HG03439 (cell line): ENCODE measurements around the gene DENND1B.

Experiments used
- ATAC-seq: cut with Tn5 transposase; IDR thresholded peaks from one replicate; pipeline ENCODE4 v1.9.1; 2021; ENCODE audit warnings: mild to moderate bottlenecking, moderate library complexity; ENCODE audit not compliant: unreplicated experiment

DENND1B gene

DNA sequence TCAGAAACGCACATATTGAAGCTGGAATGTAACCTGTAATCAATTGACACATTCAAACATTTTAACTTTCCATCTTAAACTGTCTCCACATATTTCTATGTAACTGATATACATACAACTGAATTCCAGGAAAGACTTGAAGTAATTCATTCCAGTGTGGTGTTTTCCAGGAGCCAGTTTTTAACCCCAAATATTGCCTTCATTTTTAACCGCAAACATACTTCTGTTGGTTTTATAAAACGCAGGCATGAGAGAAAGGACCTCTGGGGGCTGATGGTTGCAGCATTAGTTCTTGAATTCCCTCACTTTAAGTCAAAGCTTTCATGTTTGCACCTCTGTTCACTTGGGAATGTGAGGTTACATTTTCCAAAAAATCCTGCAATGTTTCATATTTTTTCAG lies 303.1 kb downstream of the DENND1B start:
- no peak for ATAC-seq

DNA sequence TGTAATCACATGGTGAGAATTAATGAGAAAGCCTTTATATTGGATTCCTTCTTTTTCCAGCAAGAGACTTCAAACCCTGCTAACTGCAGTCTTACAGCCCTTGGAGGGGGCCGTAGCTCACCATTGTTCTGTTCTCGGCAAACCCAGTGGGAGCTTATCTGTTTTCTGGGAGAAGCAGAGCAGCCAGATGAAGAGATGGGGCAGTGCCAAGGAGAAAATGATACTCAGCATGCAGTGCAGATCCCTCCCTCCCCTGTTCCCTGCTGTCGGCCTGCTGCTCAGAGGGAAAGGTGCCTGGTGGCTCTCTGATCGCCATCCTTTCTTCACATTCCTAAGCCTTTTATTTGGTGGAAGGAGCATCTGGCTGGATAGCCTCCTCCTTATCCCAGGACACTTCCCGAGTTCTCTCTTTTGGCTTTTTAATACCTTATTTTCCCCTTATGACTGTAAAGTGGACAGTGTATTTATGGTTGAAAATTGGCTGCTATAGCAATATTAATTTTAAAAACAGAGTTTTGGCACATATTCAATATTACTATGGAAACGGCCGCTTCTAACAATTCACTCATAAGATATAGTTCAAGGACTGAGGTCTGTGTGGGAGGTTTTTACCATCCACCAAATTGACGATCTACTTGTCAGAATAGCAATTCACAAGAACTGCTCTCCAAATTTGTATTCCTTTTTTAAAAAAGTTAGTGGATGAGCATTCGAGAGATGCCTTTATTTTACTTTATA lies 303.9 kb downstream of the DENND1B start:
- ATAC-seq = no peak

DNA sequence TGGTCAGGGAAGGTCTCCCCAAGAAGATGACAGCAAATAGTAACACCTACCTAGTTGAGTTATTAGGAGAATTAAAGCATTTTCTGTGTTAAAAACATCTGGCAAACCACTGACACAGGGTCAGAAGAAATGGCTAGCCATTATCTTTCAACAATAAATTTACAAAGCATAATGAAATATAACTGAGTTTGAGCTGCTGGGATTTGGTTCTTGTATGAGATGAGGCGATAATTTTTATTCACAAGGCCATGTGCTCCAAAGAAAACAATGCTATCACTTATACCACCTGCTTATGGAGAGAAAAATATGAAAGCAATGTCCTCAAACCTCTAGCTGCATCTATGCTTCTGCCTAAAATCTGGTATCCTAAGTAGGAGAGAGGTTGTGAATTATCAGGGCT lies 304.9 kb downstream of the DENND1B start:
- ATAC-seq = no peak

DNA sequence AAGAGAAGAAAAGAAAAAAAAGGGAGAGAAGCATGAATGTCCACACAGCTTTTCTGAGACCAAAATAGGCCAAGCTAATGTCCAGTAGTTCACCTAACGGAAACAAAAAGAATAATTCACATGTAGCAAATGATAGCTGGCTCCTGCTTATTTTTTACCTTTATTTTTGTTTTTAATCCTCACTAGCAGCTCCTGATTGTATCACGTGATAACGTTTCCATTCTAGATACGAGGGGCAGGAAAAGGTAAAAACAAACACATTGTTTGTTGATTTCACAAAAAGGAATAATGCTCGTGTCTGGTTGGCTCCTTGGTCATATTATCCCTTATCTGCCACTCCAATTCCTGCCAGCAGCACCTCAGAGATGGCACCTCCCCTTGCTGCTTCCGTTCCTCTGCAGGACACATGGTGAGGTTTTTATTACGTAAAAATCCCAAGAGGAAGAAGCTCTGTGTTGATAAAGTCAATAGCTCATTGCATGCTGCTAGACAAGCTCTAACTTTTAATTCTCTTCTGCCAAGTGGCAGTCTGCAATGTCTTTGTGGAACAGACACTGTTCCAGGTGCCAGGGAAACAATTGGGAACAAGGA lies 305.6 kb downstream of the DENND1B start:
- ATAC-seq = no peak

DNA sequence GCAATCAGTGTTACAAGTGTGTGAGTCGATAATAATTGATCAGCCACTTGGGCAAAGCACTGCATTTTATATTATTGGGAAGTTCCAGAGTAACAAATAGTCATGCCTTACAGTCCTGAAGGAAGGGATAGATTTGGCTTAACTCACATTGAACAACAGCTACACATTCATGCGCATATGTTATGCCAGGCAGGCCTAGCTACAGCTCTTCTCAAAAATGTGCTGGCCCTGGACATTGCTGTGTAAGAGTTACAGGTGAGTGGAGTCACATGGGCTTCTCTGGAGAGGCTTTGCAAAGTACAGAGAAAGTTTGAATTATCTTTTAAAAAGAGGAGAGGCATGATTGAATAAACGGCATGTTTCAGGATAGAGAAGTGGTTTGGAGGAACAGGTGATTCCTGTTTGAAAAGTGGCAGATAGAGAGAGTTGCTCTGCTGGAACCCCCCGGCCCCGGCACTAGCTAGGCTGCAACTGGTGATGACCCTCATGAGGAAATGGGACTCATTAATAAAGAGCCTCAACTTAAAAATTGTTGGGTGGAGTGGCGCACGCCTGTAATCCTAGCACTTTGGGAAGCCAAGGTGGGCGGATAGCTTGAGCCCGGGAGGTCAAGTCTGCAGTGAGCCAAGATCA lies 306.6 kb downstream of the DENND1B start:
- ATAC-seq = no peak

DNA sequence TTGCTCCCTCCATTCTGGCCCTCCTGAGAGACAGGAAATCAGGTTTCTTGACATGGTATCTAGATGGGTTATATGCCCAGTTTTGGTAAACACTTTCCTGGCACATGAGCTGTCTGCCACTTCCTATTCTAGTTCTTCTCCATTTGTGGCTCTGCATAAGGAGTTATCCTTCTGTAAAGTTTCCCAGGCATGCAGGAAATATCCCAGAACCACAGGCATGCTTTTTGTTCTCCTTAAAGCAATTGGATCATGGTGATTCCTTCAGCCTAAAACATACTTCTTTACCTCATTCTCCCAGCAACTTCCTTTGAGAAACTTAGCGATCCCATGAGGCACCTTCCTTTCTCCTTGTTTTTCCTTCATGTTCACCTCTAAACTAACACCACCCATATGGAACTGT lies 307.4 kb downstream of the DENND1B start:
- no peak for ATAC-seq

DNA sequence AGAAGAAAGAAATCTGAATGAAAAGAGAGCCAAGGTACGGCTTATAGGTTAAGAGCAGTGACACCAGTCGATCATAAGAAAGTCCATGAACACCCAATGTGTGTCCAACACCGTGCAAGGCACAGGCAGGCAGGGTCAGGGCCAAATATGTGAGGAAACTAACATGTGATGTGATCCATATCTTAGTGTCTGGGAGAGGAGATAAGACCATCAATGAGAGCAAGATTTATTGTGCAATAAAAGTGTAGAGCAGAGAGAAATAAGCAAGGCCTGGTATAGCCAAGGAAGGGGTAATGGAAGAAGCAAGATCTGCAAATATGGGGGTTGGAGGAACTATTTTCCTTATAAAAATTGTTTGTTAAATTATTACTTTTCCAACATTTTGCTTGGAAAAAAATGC lies 308.5 kb downstream of the DENND1B start:
- ATAC-seq = no peak

DNA sequence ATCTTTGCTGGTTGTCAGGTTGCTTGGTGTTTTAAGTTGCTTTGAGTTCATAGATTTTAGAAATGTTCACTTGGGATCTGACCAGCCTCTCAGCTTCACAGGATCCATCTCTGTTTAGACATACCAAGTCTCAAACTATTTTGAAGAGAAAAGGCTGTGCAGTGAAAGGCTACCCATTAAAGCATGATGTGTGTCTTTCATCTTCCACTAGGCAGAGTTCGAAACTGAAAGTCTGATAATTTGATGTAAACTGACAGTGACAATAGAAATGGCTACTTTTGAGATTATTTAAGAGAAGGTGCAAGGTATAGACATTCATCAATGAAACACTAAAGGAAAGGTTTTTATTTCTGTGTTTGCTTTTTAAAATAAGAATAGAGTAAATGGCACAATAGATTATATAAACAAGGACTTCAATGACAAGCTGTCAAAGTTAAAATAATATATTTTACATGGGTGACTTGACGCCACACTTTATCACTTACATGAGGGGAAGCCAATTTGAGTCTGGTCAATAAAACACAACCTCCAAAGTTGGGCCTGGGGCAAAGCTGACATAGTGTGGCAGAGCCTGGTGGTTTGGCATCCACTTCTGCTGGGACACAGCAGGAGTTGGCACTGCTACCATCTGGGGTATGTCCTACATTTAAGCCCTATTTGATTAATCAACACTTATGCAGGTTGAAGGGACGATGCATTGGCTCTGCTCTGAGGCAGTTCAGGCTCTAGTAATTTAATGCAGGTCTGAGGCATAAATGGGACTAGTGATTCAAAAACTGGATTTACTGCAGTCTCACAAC lies 309.6 kb downstream of the DENND1B start:
- no peak for ATAC-seq

DNA sequence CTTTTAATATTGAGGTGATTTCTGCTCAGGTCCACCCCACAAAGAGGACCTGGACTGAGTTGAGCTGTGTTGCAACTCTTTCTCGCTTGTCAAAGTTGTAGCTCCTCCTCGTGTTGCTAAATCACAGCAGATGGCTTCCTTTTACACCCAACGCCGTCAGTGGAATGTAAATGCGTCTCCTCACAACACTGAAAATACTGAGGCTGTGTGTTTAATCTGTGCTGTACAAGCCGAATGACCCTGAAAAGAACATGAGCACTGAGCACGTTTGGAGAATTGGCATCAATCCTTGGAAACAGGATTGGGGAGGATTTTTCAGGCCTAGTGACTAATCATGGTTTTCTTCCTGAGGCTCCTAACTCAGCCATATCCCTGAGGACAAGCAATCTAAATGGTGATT lies 311.2 kb downstream of the DENND1B start:
- ATAC-seq = no peak

DNA sequence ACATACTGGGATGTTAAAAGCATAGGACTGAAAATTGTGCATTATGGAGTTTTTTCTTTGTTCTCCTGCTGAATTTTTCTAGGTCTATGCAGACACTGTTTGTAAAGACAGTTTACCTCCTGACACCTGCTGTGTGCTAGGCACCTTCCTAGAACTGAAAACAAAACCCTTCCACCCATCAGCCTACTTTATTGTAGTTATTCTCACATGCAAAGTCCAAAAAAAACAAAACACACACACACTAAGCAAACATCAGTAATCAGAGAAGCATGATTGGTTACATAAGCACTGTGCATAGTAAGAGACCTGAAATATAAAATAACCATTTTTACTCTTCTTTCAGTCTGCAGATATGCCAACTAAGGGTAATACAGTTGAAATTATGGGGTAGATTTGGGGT lies 312.1 kb downstream of the DENND1B start:
- no peak for ATAC-seq

DNA sequence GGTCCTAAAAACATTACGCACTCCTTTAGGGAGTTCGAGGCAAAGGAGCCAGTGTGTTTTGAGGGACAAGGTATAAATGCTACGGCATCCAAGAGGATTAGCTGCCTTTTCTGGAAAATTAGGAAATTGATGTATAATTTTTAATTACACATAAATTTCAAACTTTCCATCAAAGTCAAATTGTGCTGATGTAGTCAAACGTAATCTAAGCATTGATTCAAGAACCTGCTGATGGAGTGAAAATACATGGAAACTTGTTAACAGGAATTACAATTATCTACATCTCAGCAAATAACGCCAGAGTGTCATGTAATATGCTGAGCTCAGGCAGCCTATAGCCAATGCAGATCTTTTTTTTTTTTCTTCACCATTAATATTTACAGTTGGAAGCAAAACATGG lies 312.7 kb downstream of the DENND1B start:
- ATAC-seq = no peak
